HG03039 (cell line): ENCODE results near the gene PHYHIPL.

Source experiments
- ATAC-seq: cut with Tn5 transposase; IDR thresholded peaks from one replicate; pipeline ENCODE4 v1.9.1; 2021; ENCODE audit warnings: mild to moderate bottlenecking, moderate library complexity; ENCODE audit not compliant: unreplicated experiment

PHYHIPL gene

GRCh38 chr10:59176241-59177030, at the start of gene PHYHIPL:
Gene PHYHIPL, plus strand, starts transcription at chr10:59176643. Its CDS starts 211 bp downstream, at chr10:59176854.
- no peak for ATAC-seq

- ATAC-seq: no peak
Measured at GRCh38 chr10:59126991-59127390, 49.5 kb upstream of the PHYHIPL start.

- ATAC-seq: no peak
Measured at GRCh38 chr10:59127991-59128390, 48.5 kb upstream of the PHYHIPL start.

GRCh38 chr10:59129867-59130266, 46.6 kb upstream of the PHYHIPL start:
- ATAC-seq: no peak

- ATAC-seq: no peak
Measured at GRCh38 chr10:59131666-59132065, 44.8 kb upstream of the PHYHIPL start.

- ATAC-seq: no peak
Measured at GRCh38 chr10:59133841-59134593, 42.4 kb upstream of the PHYHIPL start.

- no peak for ATAC-seq
Measured at GRCh38 chr10:59134785-59135184, 41.7 kb upstream of the PHYHIPL start.

GRCh38 chr10:59135275-59135674, 41.2 kb upstream of the PHYHIPL start:
- no peak for ATAC-seq

GRCh38 chr10:59138052-59138451, 38.4 kb upstream of the PHYHIPL start:
- no peak for ATAC-seq

GRCh38 chr10:59143544-59143943, 32.9 kb upstream of the PHYHIPL start:
- ATAC-seq: no peak

GRCh38 chr10:59148701-59149100, 27.7 kb upstream of the PHYHIPL start:
- no peak for ATAC-seq

GRCh38 chr10:59155556-59155955, 20.9 kb upstream of the PHYHIPL start:
- no peak for ATAC-seq

GRCh38 chr10:59167512-59167911, 8.9 kb upstream of the PHYHIPL start:
- ATAC-seq: no peak

- ATAC-seq: no peak
Measured at GRCh38 chr10:59172567-59172966, 3.9 kb upstream of the PHYHIPL start.

- ATAC-seq: no peak
Measured at GRCh38 chr10:59173414-59173813, 3.0 kb upstream of the PHYHIPL start.

- no peak for ATAC-seq
Measured at GRCh38 chr10:59175538-59176240, 754 bp upstream of the PHYHIPL start.

GRCh38 chr10:59177031-59177797, 771 bp downstream of the PHYHIPL start:
- no peak for ATAC-seq

- ATAC-seq: no peak
Measured at GRCh38 chr10:59177836-59178235, 1.4 kb downstream of the PHYHIPL start.

- ATAC-seq: no peak
Measured at GRCh38 chr10:59179068-59179467, 2.6 kb downstream of the PHYHIPL start.

- no peak for ATAC-seq
Measured at GRCh38 chr10:59180689-59181270, 4.3 kb downstream of the PHYHIPL start.
